HEK293 (cell line): ENCODE data around the gene REEP5.

Experiments
- GFI1B ChIP-seq: fragments of 450-650 bp; formaldehyde crosslinking; IDR thresholded peaks from 2 replicates; pipeline ENCODE4 v1.5.1; 2016; ENCODE audit warnings: missing biosample characterization, missing genetic modification characterization
- IKZF3 ChIP-seq: fragments of 450-650 bp; IDR thresholded peaks from 2 replicates; pipeline ENCODE4 v1.5.0; 2018; ENCODE audit warnings: missing biosample characterization, mild to moderate bottlenecking, missing genetic modification characterization, moderate library complexity
- MZF1 ChIP-seq: fragments of 450-650 bp; formaldehyde crosslinking; IDR thresholded peaks from 2 replicates; pipeline ENCODE4 v1.5.1; 2017; ENCODE audit warnings: missing biosample characterization, missing genetic modification characterization, borderline replicate concordance
- OVOL3 ChIP-seq: fragments of 450-650 bp; formaldehyde crosslinking; IDR thresholded peaks from 2 replicates; pipeline ENCODE4 v1.5.1; 2016; ENCODE audit warnings: missing biosample characterization, missing genetic modification characterization
- REPIN1 ChIP-seq: fragments of 450-650 bp; formaldehyde crosslinking; IDR thresholded peaks from 2 replicates; pipeline ENCODE4 v1.5.1; 2017; ENCODE audit warnings: missing biosample characterization, missing genetic modification characterization, low read depth
- TCF7L2 ChIP-seq: IDR thresholded peaks from 2 replicates; pipeline ENCODE4 v1.6.1; 2011; ENCODE audit warnings: low read depth, mild to moderate bottlenecking, inconsistent platforms, low read length, moderate library complexity, borderline replicate concordance
- TRIM28 ChIP-seq: IDR thresholded peaks from 2 replicates; pipeline ENCODE4 v1.6.1; 2011; ENCODE audit warnings: low read length, control low read depth, borderline replicate concordance
- YY1 ChIP-seq: fragments of 450-650 bp; formaldehyde crosslinking; IDR thresholded peaks from 2 replicates; pipeline ENCODE4 v1.5.1; 2018; ENCODE audit warnings: missing biosample characterization, missing genetic modification characterization
- ZBTB8A ChIP-seq: fragments of 450-650 bp; formaldehyde crosslinking; IDR thresholded peaks from 2 replicates; pipeline ENCODE4 v1.5.1; 2016; ENCODE audit warnings: missing biosample characterization, missing genetic modification characterization
- ZFP41 ChIP-seq: fragments of 450-650 bp; formaldehyde crosslinking; IDR thresholded peaks from 2 replicates; pipeline ENCODE4 v1.5.1; 2016; ENCODE audit warnings: missing biosample characterization, missing genetic modification characterization, borderline replicate concordance
- ZNF146 ChIP-seq: fragments of 450-650 bp; formaldehyde crosslinking; IDR thresholded peaks from 2 replicates; pipeline ENCODE4 v1.5.1; 2016; ENCODE audit warnings: missing biosample characterization, missing genetic modification characterization
- ZNF16 ChIP-seq: fragments of 450-650 bp; formaldehyde crosslinking; IDR thresholded peaks from 2 replicates; pipeline ENCODE4 v1.5.1; 2016; ENCODE audit warnings: low read depth, missing biosample characterization, missing genetic modification characterization
- ZNF239 ChIP-seq: fragments of 450-650 bp; formaldehyde crosslinking; IDR thresholded peaks from 2 replicates; pipeline ENCODE4 v1.5.1; 2016; ENCODE audit warnings: missing biosample characterization, missing genetic modification characterization
- ZNF335 ChIP-seq: fragments of 450-650 bp; formaldehyde crosslinking; conservative IDR thresholded peaks from 2 replicates; pipeline ENCODE4 v1.5.1; 2016; ENCODE audit warnings: missing biosample characterization, missing genetic modification characterization
- ZNF426 ChIP-seq: fragments of 450-650 bp; formaldehyde crosslinking; IDR thresholded peaks from 2 replicates; pipeline ENCODE4 v1.5.1; 2017; ENCODE audit warnings: missing biosample characterization, missing genetic modification characterization, mild to moderate bottlenecking, inconsistent platforms, moderate library complexity
- ZNF48 ChIP-seq: fragments of 450-650 bp; formaldehyde crosslinking; IDR thresholded peaks from 2 replicates; pipeline ENCODE4 v1.5.1; 2016; ENCODE audit warnings: missing biosample characterization, missing genetic modification characterization
- ZNF561 ChIP-seq: fragments of 450-650 bp; IDR thresholded peaks from 2 replicates; pipeline ENCODE4 v1.5.1; 2018; ENCODE audit warnings: missing biosample characterization, missing genetic modification characterization, borderline replicate concordance
- ZNF610 ChIP-seq: fragments of 450-650 bp; formaldehyde crosslinking; IDR thresholded peaks from 2 replicates; pipeline ENCODE4 v1.5.1; 2016; ENCODE audit warnings: missing biosample characterization, missing genetic modification characterization, borderline replicate concordance
- ZNF621 ChIP-seq: fragments of 450-650 bp; formaldehyde crosslinking; IDR thresholded peaks from 2 replicates; pipeline ENCODE4 v1.5.1; 2017; ENCODE audit warnings: missing biosample characterization, missing genetic modification characterization
- ZNF623 ChIP-seq: fragments of 450-650 bp; formaldehyde crosslinking; IDR thresholded peaks from 2 replicates; pipeline ENCODE4 v1.5.1; 2016; ENCODE audit warnings: missing biosample characterization, missing genetic modification characterization
- ZNF624 ChIP-seq: fragments of 450-650 bp; formaldehyde crosslinking; IDR thresholded peaks from 2 replicates; pipeline ENCODE4 v1.5.1; 2017; ENCODE audit warnings: missing biosample characterization, missing genetic modification characterization
- ZNF660 ChIP-seq: fragments of 450-650 bp; IDR thresholded peaks from 2 replicates; pipeline ENCODE4 v1.5.1; 2018; ENCODE audit warnings: missing biosample characterization, mild to moderate bottlenecking, missing genetic modification characterization
- TF ChIP-seq, protein P1 (sequence below): fragments of 450-650 bp; formaldehyde crosslinking; IDR thresholded peaks from 2 replicates; pipeline ENCODE4 v1.5.1; 2016; ENCODE audit warnings: missing biosample characterization, missing genetic modification characterization
- TF ChIP-seq, protein P2 (sequence below): fragments of 450-650 bp; formaldehyde crosslinking; IDR thresholded peaks from 2 replicates; pipeline ENCODE4; 2016; ENCODE audit warnings: missing biosample characterization, missing genetic modification characterization
- TF ChIP-seq, protein P3 (sequence below): fragments of 450-650 bp; formaldehyde crosslinking; IDR thresholded peaks from 2 replicates; pipeline ENCODE4 v1.5.1; 2016; ENCODE audit warnings: missing biosample characterization, missing genetic modification characterization
- TF ChIP-seq, protein P4 (sequence below): fragments of 450-650 bp; IDR thresholded peaks from 2 replicates; pipeline ENCODE4 v1.5.1; 2018; ENCODE audit warnings: missing biosample characterization, mild to moderate bottlenecking, missing genetic modification characterization
- TF ChIP-seq, protein P5 (sequence below): fragments of 450-650 bp; formaldehyde crosslinking; conservative IDR thresholded peaks from 2 replicates; pipeline ENCODE4 v1.5.1; 2016; ENCODE audit warnings: low read depth, missing biosample characterization, missing genetic modification characterization
- TF ChIP-seq, protein P6 (sequence below): fragments of 450-650 bp; formaldehyde crosslinking; IDR thresholded peaks from 2 replicates; pipeline ENCODE4 v1.5.1; 2016; ENCODE audit warnings: missing biosample characterization, missing genetic modification characterization

REEP5 gene

DNA sequence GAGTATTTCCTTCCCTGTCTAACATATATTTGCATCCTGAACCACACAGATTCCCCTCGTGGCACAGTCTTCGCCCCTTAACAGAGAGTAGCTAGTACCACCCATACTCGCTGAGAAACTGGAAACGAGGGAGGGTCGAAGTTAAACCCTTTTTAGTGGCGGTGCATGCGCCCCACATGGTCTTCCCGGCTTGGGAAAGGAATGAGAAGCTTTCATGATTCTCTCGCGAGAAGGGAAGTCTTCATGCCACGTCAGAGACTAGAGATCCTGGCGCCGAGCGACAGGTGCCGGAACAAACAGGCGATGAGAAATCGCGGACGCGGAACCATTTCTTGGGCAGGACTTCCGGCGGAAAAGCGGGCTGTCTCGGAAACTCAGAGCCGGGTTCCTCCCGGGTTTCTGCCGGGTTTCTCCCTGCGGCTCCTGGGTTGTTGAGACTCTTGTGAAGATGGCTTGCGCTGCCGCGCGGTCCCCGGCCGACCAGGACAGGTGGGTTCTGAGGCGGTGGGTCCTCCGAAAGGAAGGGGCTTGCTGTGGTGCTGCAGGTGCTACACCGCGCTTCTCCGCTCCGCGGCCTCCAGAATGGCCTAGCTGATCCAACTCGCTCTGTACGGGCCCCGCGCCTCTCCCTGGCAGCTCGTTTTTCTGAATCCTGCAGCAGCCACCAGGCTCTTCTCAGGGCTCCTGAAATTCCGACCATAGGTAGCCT is 60.9 kb downstream of the REEP5 start, which contains the start of gene SRP19 (continued):
- TF ChIP-seq, protein P1, sequence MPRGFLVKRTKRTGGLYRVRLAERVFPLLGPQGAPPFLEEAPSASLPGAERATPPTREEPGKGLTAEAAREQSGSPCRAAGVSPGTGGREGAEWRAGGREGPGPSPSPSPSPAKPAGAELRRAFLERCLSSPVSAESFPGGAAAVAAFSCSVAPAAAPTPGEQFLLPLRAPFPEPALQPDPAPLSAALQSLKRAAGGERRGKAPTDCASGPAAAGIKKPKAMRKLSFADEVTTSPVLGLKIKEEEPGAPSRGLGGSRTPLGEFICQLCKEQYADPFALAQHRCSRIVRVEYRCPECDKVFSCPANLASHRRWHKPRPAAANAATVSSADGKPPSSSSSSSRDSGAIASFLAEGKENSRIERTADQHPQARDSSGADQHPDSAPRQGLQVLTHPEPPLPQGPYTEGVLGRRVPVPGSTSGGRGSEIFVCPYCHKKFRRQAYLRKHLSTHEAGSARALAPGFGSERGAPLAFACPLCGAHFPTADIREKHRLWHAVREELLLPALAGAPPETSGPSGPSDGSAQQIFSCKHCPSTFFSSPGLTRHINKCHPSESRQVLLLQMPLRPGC: no peak; the same call in 1 of the 2 replicates
- TF ChIP-seq ZBTB8A (tag by site-specific recombination) (peak; percentile 39; the same call in 1 of the 2 replicates), TRIM28 (no peak), ZNF561 (tag by site-specific recombination) (peak; percentile 50; the same call in 1 of the 2 replicates), OVOL3 (tag by site-specific recombination) (no peak), ZNF16 (tag by site-specific recombination) (no peak), ZNF610 (tag by site-specific recombination) (peak; percentile 12; the same call in 1 of the 2 replicates), ZNF623 (tag by site-specific recombination) (no peak), ZNF48 (tag by site-specific recombination) (no peak), GFI1B (no peak), ZNF621 (no peak), ZNF335 (tag by site-specific recombination) (peak; percentile 78), ZFP41 (no peak), TCF7L2 (no peak), IKZF3 (tag by site-specific recombination) (peak; percentile 85), ZNF426 (tag by site-specific recombination) (no peak), ZNF239 (tag by site-specific recombination) (no peak), MZF1 (tag by site-specific recombination) (no peak), YY1 (tag by site-specific recombination) (no peak), REPIN1 (tag by site-specific recombination) (no peak), ZNF624 (no peak), ZNF146 (tag by site-specific recombination) (no peak), ZNF660 (tag by site-specific recombination) (peak; percentile 62; the same call in 1 of the 2 replicates)
- TF ChIP-seq, protein P2, sequence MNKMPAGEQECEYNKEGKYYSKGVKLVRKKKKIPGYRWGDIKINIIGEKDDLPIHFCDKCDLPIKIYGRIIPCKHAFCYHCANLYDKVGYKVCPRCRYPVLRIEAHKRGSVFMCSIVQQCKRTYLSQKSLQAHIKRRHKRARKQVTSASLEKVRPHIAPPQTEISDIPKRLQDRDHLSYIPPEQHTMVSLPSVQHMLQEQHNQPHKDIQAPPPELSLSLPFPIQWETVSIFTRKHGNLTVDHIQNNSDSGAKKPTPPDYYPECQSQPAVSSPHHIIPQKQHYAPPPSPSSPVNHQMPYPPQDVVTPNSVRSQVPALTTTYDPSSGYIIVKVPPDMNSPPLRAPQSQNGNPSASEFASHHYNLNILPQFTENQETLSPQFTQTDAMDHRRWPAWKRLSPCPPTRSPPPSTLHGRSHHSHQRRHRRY (tag by site-specific recombination): no peak
- TF ChIP-seq, protein P3, sequence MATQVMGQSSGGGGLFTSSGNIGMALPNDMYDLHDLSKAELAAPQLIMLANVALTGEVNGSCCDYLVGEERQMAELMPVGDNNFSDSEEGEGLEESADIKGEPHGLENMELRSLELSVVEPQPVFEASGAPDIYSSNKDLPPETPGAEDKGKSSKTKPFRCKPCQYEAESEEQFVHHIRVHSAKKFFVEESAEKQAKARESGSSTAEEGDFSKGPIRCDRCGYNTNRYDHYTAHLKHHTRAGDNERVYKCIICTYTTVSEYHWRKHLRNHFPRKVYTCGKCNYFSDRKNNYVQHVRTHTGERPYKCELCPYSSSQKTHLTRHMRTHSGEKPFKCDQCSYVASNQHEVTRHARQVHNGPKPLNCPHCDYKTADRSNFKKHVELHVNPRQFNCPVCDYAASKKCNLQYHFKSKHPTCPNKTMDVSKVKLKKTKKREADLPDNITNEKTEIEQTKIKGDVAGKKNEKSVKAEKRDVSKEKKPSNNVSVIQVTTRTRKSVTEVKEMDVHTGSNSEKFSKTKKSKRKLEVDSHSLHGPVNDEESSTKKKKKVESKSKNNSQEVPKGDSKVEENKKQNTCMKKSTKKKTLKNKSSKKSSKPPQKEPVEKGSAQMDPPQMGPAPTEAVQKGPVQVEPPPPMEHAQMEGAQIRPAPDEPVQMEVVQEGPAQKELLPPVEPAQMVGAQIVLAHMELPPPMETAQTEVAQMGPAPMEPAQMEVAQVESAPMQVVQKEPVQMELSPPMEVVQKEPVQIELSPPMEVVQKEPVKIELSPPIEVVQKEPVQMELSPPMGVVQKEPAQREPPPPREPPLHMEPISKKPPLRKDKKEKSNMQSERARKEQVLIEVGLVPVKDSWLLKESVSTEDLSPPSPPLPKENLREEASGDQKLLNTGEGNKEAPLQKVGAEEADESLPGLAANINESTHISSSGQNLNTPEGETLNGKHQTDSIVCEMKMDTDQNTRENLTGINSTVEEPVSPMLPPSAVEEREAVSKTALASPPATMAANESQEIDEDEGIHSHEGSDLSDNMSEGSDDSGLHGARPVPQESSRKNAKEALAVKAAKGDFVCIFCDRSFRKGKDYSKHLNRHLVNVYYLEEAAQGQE (tag by site-specific recombination): 0 out of 2 replicates have a peak, but pooled peaks have one; percentile 8
- TF ChIP-seq, protein P4, sequence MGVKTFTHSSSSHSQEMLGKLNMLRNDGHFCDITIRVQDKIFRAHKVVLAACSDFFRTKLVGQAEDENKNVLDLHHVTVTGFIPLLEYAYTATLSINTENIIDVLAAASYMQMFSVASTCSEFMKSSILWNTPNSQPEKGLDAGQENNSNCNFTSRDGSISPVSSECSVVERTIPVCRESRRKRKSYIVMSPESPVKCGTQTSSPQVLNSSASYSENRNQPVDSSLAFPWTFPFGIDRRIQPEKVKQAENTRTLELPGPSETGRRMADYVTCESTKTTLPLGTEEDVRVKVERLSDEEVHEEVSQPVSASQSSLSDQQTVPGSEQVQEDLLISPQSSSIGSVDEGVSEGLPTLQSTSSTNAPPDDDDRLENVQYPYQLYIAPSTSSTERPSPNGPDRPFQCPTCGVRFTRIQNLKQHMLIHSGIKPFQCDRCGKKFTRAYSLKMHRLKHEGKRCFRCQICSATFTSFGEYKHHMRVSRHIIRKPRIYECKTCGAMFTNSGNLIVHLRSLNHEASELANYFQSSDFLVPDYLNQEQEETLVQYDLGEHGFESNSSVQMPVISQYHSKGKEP (tag by site-specific recombination): 0 out of 2 replicates have a peak, but pooled peaks have one; percentile 4
- TF ChIP-seq, protein P5, sequence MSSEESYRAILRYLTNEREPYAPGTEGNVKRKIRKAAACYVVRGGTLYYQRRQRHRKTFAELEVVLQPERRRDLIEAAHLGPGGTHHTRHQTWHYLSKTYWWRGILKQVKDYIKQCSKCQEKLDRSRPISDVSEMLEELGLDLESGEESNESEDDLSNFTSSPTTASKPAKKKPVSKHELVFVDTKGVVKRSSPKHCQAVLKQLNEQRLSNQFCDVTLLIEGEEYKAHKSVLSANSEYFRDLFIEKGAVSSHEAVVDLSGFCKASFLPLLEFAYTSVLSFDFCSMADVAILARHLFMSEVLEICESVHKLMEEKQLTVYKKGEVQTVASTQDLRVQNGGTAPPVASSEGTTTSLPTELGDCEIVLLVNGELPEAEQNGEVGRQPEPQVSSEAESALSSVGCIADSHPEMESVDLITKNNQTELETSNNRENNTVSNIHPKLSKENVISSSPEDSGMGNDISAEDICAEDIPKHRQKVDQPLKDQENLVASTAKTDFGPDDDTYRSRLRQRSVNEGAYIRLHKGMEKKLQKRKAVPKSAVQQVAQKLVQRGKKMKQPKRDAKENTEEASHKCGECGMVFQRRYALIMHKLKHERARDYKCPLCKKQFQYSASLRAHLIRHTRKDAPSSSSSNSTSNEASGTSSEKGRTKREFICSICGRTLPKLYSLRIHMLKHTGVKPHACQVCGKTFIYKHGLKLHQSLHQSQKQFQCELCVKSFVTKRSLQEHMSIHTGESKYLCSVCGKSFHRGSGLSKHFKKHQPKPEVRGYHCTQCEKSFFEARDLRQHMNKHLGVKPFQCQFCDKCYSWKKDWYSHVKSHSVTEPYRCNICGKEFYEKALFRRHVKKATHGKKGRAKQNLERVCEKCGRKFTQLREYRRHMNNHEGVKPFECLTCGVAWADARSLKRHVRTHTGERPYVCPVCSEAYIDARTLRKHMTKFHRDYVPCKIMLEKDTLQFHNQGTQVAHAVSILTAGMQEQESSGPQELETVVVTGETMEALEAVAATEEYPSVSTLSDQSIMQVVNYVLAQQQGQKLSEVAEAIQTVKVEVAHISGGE: peak; percentile 97
- TF ChIP-seq, protein P6, sequence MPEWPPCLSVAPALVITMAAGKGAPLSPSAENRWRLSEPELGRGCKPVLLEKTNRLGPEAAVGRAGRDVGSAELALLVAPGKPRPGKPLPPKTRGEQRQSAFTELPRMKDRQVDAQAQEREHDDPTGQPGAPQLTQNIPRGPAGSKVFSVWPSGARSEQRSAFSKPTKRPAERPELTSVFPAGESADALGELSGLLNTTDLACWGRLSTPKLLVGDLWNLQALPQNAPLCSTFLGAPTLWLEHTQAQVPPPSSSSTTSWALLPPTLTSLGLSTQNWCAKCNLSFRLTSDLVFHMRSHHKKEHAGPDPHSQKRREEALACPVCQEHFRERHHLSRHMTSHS: no peak
